Stimulated activated CD4-positive, alpha-beta T cell treated with anti-CD3 and anti-CD28 coated beads, Interleukin-15, amount 100 ng/mL, for 24 hours (primary cell): ENCODE measurements around the gene PWWP2B.
"Not testable (repeated sequence)": the region's sequence is repeated elsewhere in the genome, so short reads cannot be mapped to it uniquely, and the experiment has no call there.

Experiments
- DNase-seq: peaks from one replicate; pipeline ENCODE4 v3.0.0-alpha.2; 2020

The PWWP2B gene

GRCh38 chr10:132436096-132436495, 39.1 kb downstream of the PWWP2B start:
- not testable (repeated sequence) for DNase-seq

DNA sequence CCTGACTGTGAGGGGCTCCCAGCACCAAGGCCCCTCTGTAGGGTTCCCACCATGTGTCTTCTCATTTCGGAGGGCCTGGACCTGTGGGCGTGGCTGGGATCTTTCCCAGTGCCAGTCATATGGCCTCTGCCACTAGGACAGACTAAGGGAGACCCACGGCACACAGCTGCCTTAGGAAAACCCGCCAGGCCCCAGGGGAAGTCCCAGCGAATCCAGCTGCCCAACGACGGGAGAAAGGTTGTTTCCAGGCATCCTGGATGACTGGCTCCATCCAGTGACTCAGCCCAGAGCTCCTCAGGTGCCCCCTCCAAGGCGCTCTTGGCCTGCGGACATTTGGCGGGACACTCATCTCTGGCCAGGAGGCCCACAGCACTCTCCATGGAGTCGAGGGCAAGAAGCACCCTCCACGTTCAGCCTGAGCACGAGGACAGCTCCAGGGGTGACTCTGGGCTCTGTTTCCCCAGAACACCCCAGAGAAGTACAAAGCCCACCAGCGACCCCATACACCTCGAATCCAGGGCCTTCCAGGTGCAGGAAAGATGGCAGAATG, 39.9 kb downstream of the PWWP2B start:
- DNase-seq: no peak

DNA sequence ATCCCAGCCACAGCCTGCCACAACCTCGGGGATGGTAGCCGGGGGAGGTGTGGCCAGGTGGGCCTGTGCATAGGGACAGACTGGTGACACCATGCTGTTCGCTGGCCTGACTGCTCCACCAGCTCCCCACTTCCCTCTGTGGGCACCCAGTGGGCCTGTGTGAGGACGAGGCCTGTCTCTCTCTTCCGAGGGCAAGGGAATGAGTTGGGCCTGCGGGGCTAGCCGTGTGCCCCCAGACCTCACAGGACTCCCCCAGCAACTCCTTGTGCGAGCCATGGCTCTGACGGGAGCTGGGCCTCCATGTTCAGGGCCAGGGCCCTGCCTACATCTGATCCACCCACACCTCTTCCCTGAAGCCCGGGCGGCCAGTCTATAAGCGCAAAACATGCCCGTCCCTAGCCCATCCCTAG, 40.5 kb downstream of the PWWP2B start:
- DNase-seq: no peak

GRCh38 chr10:132438091-132439024, 41.4 kb downstream of the PWWP2B start:
- no peak for DNase-seq

- no peak for DNase-seq
These were observed 42.0 kb downstream of the PWWP2B start for GRCh38 chr10:132439025-132439388.

DNA sequence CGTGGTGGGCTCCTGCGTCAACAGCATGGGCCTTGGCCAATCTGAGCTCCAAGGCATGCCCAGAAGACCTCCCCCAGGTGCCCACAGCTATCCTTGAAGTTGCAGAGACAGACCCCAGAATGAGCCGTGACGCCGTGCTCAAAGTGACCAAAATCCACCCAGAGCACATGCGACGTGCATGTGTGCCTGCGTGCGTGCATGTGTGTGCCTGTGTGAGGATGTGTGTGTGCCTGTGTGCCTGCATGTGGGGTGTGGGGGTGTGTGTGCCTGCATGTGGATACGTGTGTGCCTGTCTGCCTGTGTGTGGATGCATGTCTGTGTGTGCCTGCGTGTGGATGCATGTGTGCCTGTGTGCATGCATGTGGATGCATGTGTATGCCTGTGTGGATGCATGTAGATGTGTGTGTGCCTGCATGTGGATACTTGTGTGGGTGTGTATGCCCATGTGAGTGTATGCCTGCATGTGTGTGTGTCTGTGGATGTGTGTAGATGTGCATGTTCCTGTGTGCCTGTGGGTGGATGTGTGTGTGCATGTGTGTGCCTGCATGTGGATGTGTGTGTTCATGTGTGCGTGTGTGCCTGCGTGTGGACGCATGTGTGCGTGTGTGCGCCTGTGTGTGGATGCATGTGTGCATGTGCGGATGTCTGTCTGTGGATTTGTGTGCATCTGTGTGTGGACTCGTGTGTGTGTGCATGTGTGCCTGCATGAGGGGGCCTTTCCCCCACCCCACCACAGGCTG, 42.6 kb downstream of the PWWP2B start:
- no peak for DNase-seq

DNA sequence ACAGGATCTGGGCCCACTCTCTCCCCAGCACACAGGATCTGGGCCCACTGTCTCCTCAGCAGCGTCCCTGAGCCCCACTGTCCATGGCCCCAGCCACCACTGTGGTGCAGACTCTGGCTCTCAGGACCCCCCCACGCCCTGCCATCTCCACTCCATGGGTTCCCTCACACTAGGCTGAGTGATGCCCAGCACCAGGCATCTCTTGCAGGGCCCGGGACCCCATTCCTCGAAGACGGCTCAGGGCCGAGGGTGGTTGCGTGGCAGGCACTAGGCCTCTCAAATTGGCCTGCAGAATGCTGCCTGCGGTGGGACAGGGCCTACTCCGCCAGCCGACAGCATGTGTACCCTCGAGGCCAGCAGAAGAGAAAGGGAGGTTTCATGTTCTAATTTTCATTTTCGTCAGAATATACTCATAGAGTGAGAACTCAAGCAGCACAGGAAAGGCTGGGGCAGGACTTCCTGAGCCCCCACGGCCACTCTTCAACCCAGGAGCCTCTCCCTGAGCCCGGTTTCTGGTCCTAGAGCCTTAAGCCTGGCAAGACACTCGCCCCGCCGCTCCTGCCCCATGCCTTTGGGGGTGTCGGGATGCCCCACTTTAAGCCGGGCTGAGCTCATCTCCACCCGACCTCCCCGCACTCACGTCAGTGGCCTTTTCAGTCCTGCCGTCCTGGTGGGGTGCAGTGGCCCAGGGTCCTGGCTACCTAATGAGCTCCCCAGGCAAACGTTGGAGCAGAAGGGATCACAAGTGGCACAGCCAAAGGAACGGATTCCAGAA, 44.0 kb downstream of the PWWP2B start:
- no peak for DNase-seq

DNA sequence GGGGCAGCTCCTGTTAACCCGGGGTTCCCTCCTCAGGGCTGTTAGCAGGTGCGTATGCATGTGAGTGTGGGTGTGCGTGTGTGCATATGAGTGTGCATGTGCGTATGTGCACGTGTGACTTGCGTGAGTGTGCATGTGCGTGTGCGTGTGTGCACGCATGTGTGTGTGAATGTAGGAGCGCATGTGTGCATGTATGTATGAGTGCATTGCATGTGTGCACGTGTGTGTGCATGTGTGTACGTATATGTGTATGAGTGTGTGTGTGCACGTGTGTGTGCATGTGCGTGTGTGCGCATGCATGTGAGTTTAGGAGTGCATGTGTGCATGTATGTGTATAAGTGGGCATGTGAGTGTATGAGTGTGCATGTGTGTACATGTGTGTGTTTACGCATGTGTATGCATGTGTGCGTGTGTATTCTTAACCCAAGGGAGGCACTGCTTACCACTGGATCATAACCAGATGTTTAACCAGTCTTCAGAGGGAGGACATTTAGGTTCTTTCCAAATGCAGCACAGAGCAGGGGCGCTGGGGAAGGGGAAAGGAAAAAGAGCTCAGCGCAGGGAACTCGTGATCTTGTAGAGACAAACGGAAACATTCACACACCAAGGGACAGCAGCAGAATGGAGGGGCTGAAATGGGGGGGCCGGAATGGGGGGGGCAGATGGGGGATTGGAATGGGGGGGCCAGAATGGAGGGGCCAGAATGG, 45.0 kb downstream of the PWWP2B start:
- no peak for DNase-seq

GRCh38 chr10:132442636-132443035, 45.6 kb downstream of the PWWP2B start:
- no peak for DNase-seq

- peak; percentile 77 for DNase-seq
These were observed 46.6 kb downstream of the PWWP2B start for GRCh38 chr10:132443605-132443982.

DNA sequence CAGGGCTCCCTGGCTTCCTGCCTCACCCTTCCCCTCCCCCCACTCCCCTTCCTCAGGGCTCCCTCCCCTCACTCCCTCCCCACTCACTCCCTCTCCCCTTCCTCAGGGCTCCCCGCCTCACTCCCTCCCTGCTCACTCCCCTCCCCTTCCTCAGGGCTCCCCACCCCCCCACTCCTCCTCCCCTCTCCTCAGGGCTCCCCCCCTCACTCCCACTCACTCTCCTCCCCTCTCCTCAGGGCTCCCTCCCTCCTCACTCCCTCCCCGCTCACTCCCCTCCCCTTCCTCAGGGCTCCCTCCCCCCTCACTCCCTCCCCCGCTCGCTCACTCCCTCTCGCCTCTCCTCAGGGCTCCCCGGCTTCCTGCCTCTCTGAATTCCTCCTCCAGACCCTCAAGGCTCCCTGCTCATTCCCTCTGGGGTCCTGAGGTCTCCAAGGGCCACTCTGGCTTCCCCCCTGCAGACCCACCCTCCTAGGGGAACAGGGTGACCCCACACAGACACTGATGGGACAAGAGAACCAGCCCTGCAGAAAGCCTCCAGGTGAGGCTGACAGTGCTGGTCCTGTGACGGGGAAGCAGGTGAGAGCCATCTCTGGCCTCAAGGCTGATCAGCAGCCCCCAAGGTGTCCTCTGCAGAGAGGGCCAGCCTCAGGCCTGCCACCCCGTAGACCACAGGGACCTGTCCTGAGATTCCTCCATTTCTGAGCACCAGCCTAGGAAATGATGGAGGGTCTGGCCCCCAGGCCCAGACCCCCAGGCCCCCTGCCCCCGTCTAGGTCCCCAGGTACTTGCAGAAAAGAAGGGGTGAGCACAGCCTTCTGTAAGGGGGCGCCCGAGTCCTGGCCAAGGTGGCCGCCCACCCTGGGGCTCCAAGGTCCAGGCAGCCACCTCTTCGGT, 47.2 kb downstream of the PWWP2B start:
- peak; percentile 41 for DNase-seq

- DNase-seq: no peak
These were observed 47.9 kb downstream of the PWWP2B start for GRCh38 chr10:132444877-132445351.

DNA sequence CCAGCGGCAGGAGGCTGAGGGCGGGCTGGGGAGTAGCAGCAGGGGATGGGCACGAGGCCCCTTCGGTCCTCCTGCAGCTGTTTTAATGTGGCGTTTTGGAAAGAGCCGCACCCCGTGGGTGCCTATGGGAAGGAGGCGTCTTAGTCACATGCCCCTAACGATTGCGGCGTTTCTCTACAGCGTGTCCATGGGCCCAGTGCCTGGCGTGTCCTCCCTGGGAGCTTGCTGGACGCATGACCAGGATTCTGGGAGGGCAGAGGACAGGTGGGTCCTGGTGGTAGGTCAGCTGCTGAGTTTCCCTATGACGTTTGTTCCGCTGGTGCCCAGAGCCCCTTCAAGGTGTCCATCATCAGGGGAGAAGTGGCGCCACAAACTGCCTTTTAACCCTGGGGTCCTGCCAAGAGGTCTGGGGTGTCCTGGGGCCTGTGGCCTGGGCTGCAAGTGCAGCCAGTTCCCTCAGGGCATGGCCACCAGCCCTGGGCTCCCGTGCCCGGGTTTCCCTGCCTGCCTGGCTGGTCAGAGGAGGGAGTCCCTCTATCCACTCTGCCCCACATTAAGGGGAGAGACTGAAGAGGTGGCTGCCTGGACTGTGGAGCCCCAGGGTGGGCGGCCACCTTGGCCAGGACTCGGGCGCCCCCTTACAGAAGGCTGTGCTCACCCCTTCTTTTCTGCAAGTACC, 48.7 kb downstream of the PWWP2B start:
- no peak for DNase-seq

DNA sequence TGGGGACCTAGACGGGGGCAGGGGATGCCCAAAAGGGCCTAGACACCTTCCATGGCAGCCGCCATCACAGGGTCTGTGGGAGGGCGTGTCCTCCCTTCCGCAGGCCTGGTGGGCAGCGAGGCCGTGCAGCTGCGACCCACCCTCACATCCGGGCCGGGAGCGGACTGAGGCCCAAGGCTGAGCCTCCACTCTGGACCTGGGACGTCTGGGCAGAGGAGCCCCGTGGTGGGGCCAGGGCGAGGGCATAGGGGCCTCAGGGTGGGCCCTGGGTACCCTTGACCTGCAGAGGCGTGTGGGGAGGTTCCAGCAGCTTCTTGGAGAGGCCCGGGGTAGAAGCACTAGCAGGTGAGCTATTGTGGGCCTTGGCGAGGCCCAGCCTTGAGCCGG, 49.2 kb downstream of the PWWP2B start:
- no peak for DNase-seq

DNA sequence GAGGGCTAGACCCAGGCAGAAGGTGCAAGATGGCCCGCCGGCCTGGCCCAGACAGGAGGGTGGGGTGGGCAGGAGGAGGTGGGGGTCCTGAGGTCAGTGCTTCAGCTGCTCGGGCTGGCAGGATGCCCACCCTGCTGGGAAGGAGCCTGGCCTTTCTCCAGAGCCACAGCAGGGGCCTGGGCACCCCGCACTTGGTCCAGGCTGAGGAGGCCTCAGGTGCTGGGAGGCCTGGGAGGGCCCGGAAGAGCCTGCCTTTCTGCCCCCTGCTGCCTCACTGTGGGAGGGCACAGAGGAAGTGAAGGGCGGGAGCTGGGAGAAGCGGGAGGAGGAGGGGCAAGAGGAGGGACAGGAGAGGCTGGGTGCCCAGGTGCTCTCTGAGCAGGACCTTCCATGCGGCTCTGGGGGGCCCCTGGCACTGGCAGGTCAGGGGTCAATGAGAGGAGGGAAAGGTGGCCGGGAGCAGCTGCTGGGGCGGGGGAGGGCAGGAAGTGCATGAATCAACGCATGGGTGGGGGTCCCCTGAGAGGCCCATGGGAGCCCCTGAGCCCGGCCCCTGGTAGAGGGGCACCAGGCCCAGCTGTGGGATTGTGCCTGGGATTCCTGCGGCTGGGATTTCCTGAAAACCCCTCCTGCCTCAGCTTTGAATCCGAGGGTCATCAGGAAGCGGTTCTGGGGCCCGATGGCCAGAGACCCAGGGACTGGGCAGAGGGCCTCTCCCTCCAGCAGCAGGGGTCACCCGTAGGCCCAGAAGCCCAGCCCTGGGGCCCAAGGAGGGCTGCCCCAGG, 49.9 kb downstream of the PWWP2B start:
- DNase-seq: peak; percentile 88

DNA sequence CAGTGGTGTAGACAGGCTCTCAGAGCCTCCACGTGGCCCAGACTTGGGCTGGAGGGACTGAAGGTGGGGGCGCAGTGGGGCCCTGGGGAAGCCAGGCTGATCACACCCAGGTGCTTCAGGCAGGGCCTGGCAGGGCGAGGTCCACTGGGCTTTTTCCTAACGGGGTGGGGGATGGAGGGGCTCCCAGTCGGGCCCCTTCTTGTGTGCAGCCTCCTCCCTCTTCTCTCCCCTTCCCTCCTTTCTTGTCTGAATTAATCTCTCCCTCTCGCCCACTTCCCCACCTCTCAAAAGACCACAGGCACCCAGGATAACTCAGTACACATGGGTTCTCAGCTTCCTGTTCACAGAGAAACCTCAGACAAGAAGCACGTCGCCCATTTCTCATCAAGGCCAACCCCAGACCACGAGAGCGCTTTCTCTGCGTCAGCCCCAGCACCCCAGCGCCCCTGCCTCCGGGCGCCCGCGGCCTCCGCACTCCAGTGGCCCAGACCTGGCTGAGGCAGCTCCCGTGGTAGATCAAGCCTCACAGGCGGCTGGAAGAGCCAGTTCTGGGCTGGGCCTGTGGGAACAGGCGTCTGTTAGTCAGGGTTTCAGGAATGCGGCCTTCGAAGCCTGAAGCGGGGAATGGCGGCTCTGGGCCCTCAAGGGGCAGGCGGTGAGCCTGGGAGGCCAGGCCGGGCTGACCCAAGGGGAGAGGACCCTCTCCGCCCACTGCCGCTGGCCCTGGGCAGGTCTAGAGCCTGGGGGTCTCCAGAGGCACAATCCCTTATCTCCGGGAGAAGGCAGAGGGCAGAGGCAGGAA, 50.6 kb downstream of the PWWP2B start:
- DNase-seq: peak; percentile 81

GRCh38 chr10:132448248-132448731, 51.3 kb downstream of the PWWP2B start:
- peak; percentile 73 for DNase-seq

DNA sequence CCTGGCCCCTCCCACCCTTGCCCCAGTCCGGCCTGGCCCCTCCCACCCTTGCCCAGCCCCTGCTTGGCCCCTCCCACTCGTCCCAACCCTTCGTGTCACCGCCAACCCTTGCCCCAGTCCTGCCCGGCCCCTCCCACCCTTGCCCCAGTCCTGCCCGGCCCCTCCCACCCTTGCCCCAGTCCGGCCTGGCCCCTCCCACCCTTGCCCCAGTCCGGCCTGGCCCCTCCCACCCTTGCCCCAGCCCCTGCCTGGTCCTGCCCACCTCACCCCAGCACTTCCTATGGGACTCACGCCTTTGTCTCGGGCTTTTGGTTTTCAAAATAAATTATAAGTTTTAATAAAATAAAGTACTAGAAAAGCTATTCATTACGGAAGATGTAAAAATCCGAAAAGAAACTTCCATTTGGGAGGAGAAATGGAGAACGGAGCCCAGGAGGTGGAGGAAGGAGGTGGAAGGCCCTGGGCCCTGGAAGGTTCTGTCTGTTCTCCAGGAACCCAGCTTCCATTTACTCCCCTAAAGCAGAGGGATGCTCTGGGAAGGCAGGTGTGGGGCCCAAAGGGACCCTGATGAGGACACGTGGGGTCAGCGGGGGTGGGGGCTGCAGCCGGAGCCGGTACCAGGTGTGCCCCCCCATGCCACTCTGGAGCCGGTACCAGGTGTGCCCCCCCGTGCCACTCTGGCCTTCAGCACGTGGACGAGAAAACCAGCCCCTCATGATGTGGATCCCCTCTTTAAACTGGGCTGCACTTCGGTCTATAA, 52.2 kb downstream of the PWWP2B start:
- DNase-seq: no peak
